ENCODE measurements around the gene CES4A.

CES4A gene

DNA sequence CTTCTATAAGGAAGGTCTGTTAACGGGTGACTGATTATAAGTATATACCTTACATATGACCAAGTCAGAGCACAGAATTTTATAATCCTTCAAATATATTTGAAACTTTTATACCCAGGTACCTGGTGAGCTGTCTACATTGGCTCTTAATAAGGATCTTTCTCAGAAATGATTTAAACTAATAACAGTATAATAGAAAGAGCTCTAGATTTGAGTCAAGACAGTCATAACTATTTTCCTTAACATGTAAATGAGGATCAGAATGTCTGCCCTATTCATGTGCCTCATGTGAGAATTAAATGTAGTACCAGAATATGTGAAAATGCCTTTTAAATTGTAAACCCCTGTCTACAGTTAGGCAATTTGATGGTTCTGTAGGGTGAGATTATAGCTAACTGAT is 55.0 kb downstream of the CES4A start:
- no peak overlapping the region for H3K9ac ChIP-seq (ENCODE audit: low read length)
- peaks cover 10 to 12% of the 10 kb centered on the region in 2 experiments for H3K36me3 ChIP-seq (ENCODE audit: control insufficient read depth in 1 of 2, insufficient read depth in 2 of 2, low read length in 2 of 2)
- no peak overlapping the region for H3K18ac ChIP-seq (ENCODE audit: low read length)
- no peaks in the 10 kb centered on the region for H3K9me3 ChIP-seq (ENCODE audit: insufficient read depth, low read depth, low read length)
- H2BK12ac ChIP-seq (ENCODE audit: low read length): no peak overlapping the region
- WGBS (ENCODE audit: extremely low coverage, insufficient coverage, insufficient read length): no CpG with 5 or more reads among the region's 1 CpG
- H3K4me3 ChIP-seq (ENCODE audit: low read depth, low read length): no peak overlapping the region
- no peak overlapping the region for H2AFZ ChIP-seq (ENCODE audit: insufficient read depth, low read length, poor library complexity)
- H2AK5ac ChIP-seq (ENCODE audit: low read length): no peak overlapping the region
- H2BK120ac ChIP-seq (ENCODE audit: insufficient read depth, low read length, poor library complexity): no peak overlapping the region
- no peak overlapping the region for H2BK5ac ChIP-seq (ENCODE audit: low read depth, low read length, poor library complexity)
- H4K8ac ChIP-seq (ENCODE audit: low read depth, low read length): no peak overlapping the region
- no peak overlapping the region for H4K12ac ChIP-seq (ENCODE audit: low read depth, low read length)
- H3K79me1 ChIP-seq (ENCODE audit: low read length): no peaks in the 10 kb centered on the region
- no peaks in the 10 kb centered on the region for H3K79me2 ChIP-seq (ENCODE audit: control insufficient read depth, insufficient read depth, low read length, poor library complexity)
- no peak for DNase-seq
- no peak overlapping the region for H3K23ac ChIP-seq (ENCODE audit: low read length)
- H3K27me3 ChIP-seq (ENCODE audit: insufficient read depth, low read length): no peaks in the 10 kb centered on the region
- H3K14ac ChIP-seq (ENCODE audit: low read length): no peak overlapping the region
- no peaks in the 10 kb centered on the region for H3K4me1 ChIP-seq (ENCODE audit: control insufficient read depth in 1 of 2, insufficient read depth in 2 of 2, low read length in 2 of 2)
- H3K27ac ChIP-seq (ENCODE audit: low read depth, low read length): no peak overlapping the region
- no peak overlapping the region for H4K91ac ChIP-seq (ENCODE audit: low read depth, low read length)
- no peak overlapping the region for H3K4ac ChIP-seq (ENCODE audit: low read depth, low read length)
- H3K4me2 ChIP-seq (ENCODE audit: low read length): no peak overlapping the region

DNA sequence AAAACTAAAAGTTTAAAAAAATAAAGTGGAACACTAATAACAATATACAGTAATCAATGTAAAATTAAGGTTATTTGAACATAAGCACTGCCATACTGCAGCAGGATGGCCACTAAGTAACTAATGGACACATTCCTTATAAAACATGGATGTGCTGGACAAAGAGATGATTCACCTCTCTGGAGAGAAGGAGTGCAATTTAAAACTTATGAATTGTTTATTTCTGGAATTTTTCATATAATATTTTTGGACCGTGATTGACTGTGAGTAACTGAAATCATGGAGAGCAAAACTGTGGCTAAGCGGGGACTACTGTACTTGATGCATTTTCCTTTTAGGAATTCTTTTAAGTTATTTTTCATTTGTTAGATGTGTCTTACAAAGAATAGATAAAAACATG is 62.4 kb downstream of the CES4A start:
- no peak overlapping the region for H2AFZ ChIP-seq (ENCODE audit: insufficient read depth, low read length, poor library complexity)
- no peak overlapping the region for H3K23ac ChIP-seq (ENCODE audit: low read length)
- H4K8ac ChIP-seq (ENCODE audit: low read depth, low read length): no peak overlapping the region
- DNase-seq: no peak
- H2BK12ac ChIP-seq (ENCODE audit: low read length): no peak overlapping the region
- H3K18ac ChIP-seq (ENCODE audit: low read length): no peak overlapping the region
- H3K14ac ChIP-seq (ENCODE audit: low read length): no peak overlapping the region
- H2AK5ac ChIP-seq (ENCODE audit: low read length): no peak overlapping the region
- H3K27ac ChIP-seq (ENCODE audit: low read depth, low read length): no peak overlapping the region
- no peak overlapping the region for H3K4me3 ChIP-seq (ENCODE audit: low read depth, low read length)
- no peak overlapping the region for H3K4ac ChIP-seq (ENCODE audit: low read depth, low read length)
- no peak overlapping the region for H2BK5ac ChIP-seq (ENCODE audit: low read depth, low read length, poor library complexity)
- no peak overlapping the region for H3K4me2 ChIP-seq (ENCODE audit: low read length)
- H3K79me1 ChIP-seq (ENCODE audit: low read length): no peaks in the 10 kb centered on the region
- H4K91ac ChIP-seq (ENCODE audit: low read depth, low read length): no peak overlapping the region
- H3K4me1 ChIP-seq (ENCODE audit: control insufficient read depth in 1 of 2, insufficient read depth in 2 of 2, low read length in 2 of 2): peaks cover 0 to 2% of the 10 kb centered on the region in 2 experiments
- no peaks in the 10 kb centered on the region for H3K27me3 ChIP-seq (ENCODE audit: insufficient read depth, low read length)
- H3K9me3 ChIP-seq (ENCODE audit: insufficient read depth, low read depth, low read length): no peaks in the 10 kb centered on the region
- H3K9ac ChIP-seq (ENCODE audit: low read length): no peak overlapping the region
- H3K36me3 ChIP-seq (ENCODE audit: control insufficient read depth in 1 of 2, insufficient read depth in 2 of 2, low read length in 2 of 2): peaks cover 6 to 9% of the 10 kb centered on the region in 2 experiments
- no peak overlapping the region for H4K12ac ChIP-seq (ENCODE audit: low read depth, low read length)
- no peak overlapping the region for H2BK120ac ChIP-seq (ENCODE audit: insufficient read depth, low read length, poor library complexity)
- H3K79me2 ChIP-seq (ENCODE audit: control insufficient read depth, insufficient read depth, low read length, poor library complexity): no peaks in the 10 kb centered on the region
- no CpG with 5 or more reads among the region's 2 CpGs for WGBS (ENCODE audit: extremely low coverage, insufficient coverage, insufficient read length)

DNA sequence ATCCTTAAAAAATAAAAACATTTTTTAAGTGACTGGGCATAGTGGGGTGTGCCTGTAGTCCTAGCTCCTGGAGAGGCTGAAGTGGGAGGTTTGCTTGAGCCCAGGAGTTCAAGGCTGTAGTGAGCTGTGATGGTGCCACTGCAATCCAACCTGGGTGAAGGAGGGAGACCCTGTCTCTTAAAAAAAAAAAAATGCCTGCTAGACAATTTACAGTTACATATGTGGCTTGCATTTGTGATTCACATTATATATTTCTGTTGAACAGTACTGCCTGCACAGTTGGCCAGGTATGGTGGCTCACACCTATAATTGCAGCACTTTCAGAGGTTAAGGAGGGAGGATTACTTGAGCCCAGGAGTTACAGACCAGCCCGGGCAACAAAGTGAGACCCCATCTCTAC is 64.0 kb downstream of the CES4A start:
- H3K4me1 ChIP-seq (ENCODE audit: control insufficient read depth in 1 of 2, insufficient read depth in 2 of 2, low read length in 2 of 2): peaks cover 0 to 2% of the 10 kb centered on the region in 2 experiments
- H2AFZ ChIP-seq (ENCODE audit: insufficient read depth, low read length, poor library complexity): no peak overlapping the region
- no peak overlapping the region for H3K18ac ChIP-seq (ENCODE audit: low read length)
- no peak overlapping the region for H4K8ac ChIP-seq (ENCODE audit: low read depth, low read length)
- H4K12ac ChIP-seq (ENCODE audit: low read depth, low read length): no peak overlapping the region
- H3K27me3 ChIP-seq (ENCODE audit: insufficient read depth, low read length): no peaks in the 10 kb centered on the region
- no peak overlapping the region for H2BK12ac ChIP-seq (ENCODE audit: low read length)
- no peak overlapping the region for H3K27ac ChIP-seq (ENCODE audit: low read depth, low read length)
- H3K4me3 ChIP-seq (ENCODE audit: low read depth, low read length): no peak overlapping the region
- peaks cover 2% of the 10 kb centered on the region for H3K79me2 ChIP-seq (ENCODE audit: control insufficient read depth, insufficient read depth, low read length, poor library complexity)
- H3K79me1 ChIP-seq (ENCODE audit: low read length): no peaks in the 10 kb centered on the region
- H2AK5ac ChIP-seq (ENCODE audit: low read length): no peak overlapping the region
- H3K23ac ChIP-seq (ENCODE audit: low read length): no peak overlapping the region
- H3K4ac ChIP-seq (ENCODE audit: low read depth, low read length): no peak overlapping the region
- H4K91ac ChIP-seq (ENCODE audit: low read depth, low read length): no peak overlapping the region
- H3K4me2 ChIP-seq (ENCODE audit: low read length): no peak overlapping the region
- DNase-seq: no peak
- no CpG with 5 or more reads among the region's 1 CpG for WGBS (ENCODE audit: extremely low coverage, insufficient coverage, insufficient read length)
- H3K9ac ChIP-seq (ENCODE audit: low read length): no peak overlapping the region
- no peak overlapping the region for H2BK5ac ChIP-seq (ENCODE audit: low read depth, low read length, poor library complexity)
- no peak overlapping the region for H3K14ac ChIP-seq (ENCODE audit: low read length)
- no peak overlapping the region for H2BK120ac ChIP-seq (ENCODE audit: insufficient read depth, low read length, poor library complexity)
- H3K9me3 ChIP-seq (ENCODE audit: insufficient read depth, low read depth, low read length): no peaks in the 10 kb centered on the region
- peaks cover 3 to 7% of the 10 kb centered on the region in 2 experiments for H3K36me3 ChIP-seq (ENCODE audit: control insufficient read depth in 1 of 2, insufficient read depth in 2 of 2, low read length in 2 of 2)

DNA sequence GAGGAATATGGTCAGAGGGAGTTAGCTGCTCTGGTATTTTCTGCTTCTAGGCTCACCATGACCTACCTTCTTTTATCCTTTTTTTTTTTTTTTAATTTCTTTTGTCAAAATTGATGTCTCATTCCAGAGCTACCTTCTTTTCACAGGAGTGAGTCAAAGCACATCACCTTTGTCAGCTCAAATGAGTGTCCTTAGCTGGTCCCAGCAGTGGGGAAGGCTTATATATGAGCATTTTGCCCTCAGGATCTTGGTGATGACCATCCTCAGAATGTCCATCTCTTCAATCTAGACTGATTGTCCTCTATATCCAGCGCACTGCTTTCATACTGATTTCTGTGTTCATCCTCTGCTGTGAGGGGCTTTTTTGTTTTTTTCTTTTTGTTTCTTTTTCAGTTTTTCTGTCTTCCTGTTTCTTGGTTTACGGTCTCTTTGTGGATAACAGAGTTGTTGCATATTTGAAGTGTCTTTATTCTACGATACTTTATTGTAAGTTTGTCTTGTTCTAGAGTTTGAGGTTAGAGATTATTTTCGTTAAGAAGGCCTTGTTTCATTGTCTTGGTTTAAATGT is 65.5 kb downstream of the CES4A start:
- Histone ChIP-seq H3K9me3 (ENCODE audit: insufficient read depth, low read depth, low read length) (no peaks in the 10 kb centered on the region), H3K14ac (ENCODE audit: low read length) (no peak overlapping the region), H3K23ac (ENCODE audit: low read length) (no peak overlapping the region), H3K4ac (ENCODE audit: low read depth, low read length) (no peak overlapping the region), H3K79me2 (ENCODE audit: control insufficient read depth, insufficient read depth, low read length, poor library complexity) (peaks cover 2% of the 10 kb centered on the region), H3K4me2 (ENCODE audit: low read length) (no peak overlapping the region), H4K8ac (ENCODE audit: low read depth, low read length) (no peak overlapping the region), H2BK5ac (ENCODE audit: low read depth, low read length, poor library complexity) (no peak overlapping the region), H3K9ac (ENCODE audit: low read length) (no peak overlapping the region), H3K4me3 (ENCODE audit: low read depth, low read length) (no peak overlapping the region), H3K27ac (ENCODE audit: low read depth, low read length) (no peak overlapping the region), H3K4me1 (ENCODE audit: control insufficient read depth in 1 of 2, insufficient read depth in 2 of 2, low read length in 2 of 2) (peaks cover 0 to 2% of the 10 kb centered on the region in 2 experiments), H3K18ac (ENCODE audit: low read length) (no peak overlapping the region), H3K79me1 (ENCODE audit: low read length) (no peaks in the 10 kb centered on the region), H2BK12ac (ENCODE audit: low read length) (no peak overlapping the region), H2AFZ (ENCODE audit: insufficient read depth, low read length, poor library complexity) (no peak overlapping the region), H3K27me3 (ENCODE audit: insufficient read depth, low read length) (no peaks in the 10 kb centered on the region), H4K91ac (ENCODE audit: low read depth, low read length) (no peak overlapping the region), H4K12ac (ENCODE audit: low read depth, low read length) (no peak overlapping the region), H2AK5ac (ENCODE audit: low read length) (no peak overlapping the region), H2BK120ac (ENCODE audit: insufficient read depth, low read length, poor library complexity) (no peak overlapping the region), H3K36me3 (ENCODE audit: control insufficient read depth in 1 of 2, insufficient read depth in 2 of 2, low read length in 2 of 2) (peaks cover 3 to 5% of the 10 kb centered on the region in 2 experiments)
- WGBS (ENCODE audit: extremely low coverage, insufficient coverage, insufficient read length): no CpG with 5 or more reads among the region's 4 CpGs
- peak; percentile 6 to 23 for DNase-seq

Data from trophoblast cell (in vitro differentiated cells and primary cell).